ENCODE results near the gene NUFIP2. TPM values are rescaled to one million over a fixed set of nuclear protein-coding genes. Genes with fewer than 3 reads are reported as not detected.

Gene NUFIP2
- total RNA-seq (2022; extraction: Qiagen RNA extraction; ENCODE audit: low read depth) = 43.0 to 64.8 TPM (median 60.3 TPM) in 5 replicates

GRCh38 chr17:29293890-29294579 lies at the start of gene NUFIP2:
NUFIP2 (minus strand) TSS chr17:29294148; CDS start chr17:29294059, 89 bp downstream.

GRCh38 chr17:29246628-29247027 lies 47.3 kb downstream of the NUFIP2 start, which contains the start of gene CRYBA1:
CRYBA1 (plus strand) TSS chr17:29246859; CDS start chr17:29246864, 5 bp downstream.

Other genes starting within 250 kb of the NUFIP2 start
- gene MYO18A, start 113.8 kb downstream of the NUFIP2 start, total RNA-seq (2022; extraction: Qiagen RNA extraction; ENCODE audit: low read depth) = 25.4 to 34.5 TPM (median 28.3 TPM) in 5 replicates
- gene CRYBA1, start 47.3 kb downstream of the NUFIP2 start, total RNA-seq (2022; extraction: Qiagen RNA extraction; ENCODE audit: low read depth) = not detected in 5 replicates
- 8.2 to 23.9 TPM (median 22.7 TPM) in 5 replicates for gene TAOK1, start 96.2 kb upstream of the NUFIP2 start, total RNA-seq (2022; extraction: Qiagen RNA extraction; ENCODE audit: low read depth)